ENCODE measurements around the gene PKMYT1. TPM values are rescaled to one million over a fixed set of nuclear protein-coding genes. Genes with fewer than 3 reads are reported as not detected.

PKMYT1 gene
- total RNA-seq, 1 experiment from 2014 or later = 128 TPM

- Histone ChIP-seq H3K4me3 (ENCODE audit: low read depth, low read length, poor library complexity, severe bottlenecking) (no peak overlapping the region), H3K9me3 (ENCODE audit: low read depth, low read length, poor library complexity, severe bottlenecking) (no peaks in the 10 kb centered on the region), H3K4me1 (ENCODE audit: insufficient read depth, low read length, poor library complexity, severe bottlenecking) (no peaks in the 10 kb centered on the region), H3K36me3 (ENCODE audit: insufficient read depth, low read length, poor library complexity, severe bottlenecking) (no peaks in the 10 kb centered on the region), H3K27ac (ENCODE audit: low read depth, low read length, poor library complexity, severe bottlenecking) (no peak overlapping the region), H3K27me3 (replicated peaks; ENCODE audit: insufficient read depth, low read depth, low read length, poor library complexity) (no peaks in the 10 kb centered on the region)
- ChIA-PET CTCF (no interaction called here), POLR2A (ENCODE audit: low non-redundant PET) (no interaction called here)
- no TSS peak for BruUV-seq (replicated peaks)
- DNase-seq (ENCODE audit: low spot score) = no peak
- TF ChIP-seq EZH2 (IDR thresholded peaks at IDR 0.05; ENCODE audit: borderline replicate concordance, low read depth, low read length, poor library complexity, severe bottlenecking) = no peak
- TF ChIP-seq, protein P1, sequence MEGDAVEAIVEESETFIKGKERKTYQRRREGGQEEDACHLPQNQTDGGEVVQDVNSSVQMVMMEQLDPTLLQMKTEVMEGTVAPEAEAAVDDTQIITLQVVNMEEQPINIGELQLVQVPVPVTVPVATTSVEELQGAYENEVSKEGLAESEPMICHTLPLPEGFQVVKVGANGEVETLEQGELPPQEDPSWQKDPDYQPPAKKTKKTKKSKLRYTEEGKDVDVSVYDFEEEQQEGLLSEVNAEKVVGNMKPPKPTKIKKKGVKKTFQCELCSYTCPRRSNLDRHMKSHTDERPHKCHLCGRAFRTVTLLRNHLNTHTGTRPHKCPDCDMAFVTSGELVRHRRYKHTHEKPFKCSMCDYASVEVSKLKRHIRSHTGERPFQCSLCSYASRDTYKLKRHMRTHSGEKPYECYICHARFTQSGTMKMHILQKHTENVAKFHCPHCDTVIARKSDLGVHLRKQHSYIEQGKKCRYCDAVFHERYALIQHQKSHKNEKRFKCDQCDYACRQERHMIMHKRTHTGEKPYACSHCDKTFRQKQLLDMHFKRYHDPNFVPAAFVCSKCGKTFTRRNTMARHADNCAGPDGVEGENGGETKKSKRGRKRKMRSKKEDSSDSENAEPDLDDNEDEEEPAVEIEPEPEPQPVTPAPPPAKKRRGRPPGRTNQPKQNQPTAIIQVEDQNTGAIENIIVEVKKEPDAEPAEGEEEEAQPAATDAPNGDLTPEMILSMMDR (conservative IDR thresholded peaks at IDR 0.05; ENCODE audit: low read depth, low read length) = no peak
- intact Hi-C loops (cut with micrococcal nuclease; ENCODE audit: unreplicated experiment) = no loop called here
Measured at GRCh38 chr16:2990891-2991290, 10.6 kb upstream of the PKMYT1 start.

- H3K4me1 ChIP-seq (ENCODE audit: insufficient read depth, low read length, poor library complexity, severe bottlenecking) = no peaks in the 10 kb centered on the region
- no peaks in the 10 kb centered on the region for H3K27me3 ChIP-seq (replicated peaks; ENCODE audit: insufficient read depth, low read depth, low read length, poor library complexity)
- TF ChIP-seq EZH2 (IDR thresholded peaks at IDR 0.05; ENCODE audit: borderline replicate concordance, low read depth, low read length, poor library complexity, severe bottlenecking) = no peak
- TF ChIP-seq, protein P1 (conservative IDR thresholded peaks at IDR 0.05; ENCODE audit: low read depth, low read length) = no peak
- CTCF ChIA-PET = no interaction called here
- no peak for DNase-seq (ENCODE audit: low spot score)
- no peaks in the 10 kb centered on the region for H3K36me3 ChIP-seq (ENCODE audit: insufficient read depth, low read length, poor library complexity, severe bottlenecking)
- H3K4me3 ChIP-seq (ENCODE audit: low read depth, low read length, poor library complexity, severe bottlenecking) = no peak overlapping the region
- BruUV-seq (replicated peaks) = no TSS peak
- intact Hi-C loops (cut with micrococcal nuclease; ENCODE audit: unreplicated experiment) = no loop called here
- no peaks in the 10 kb centered on the region for H3K9me3 ChIP-seq (ENCODE audit: low read depth, low read length, poor library complexity, severe bottlenecking)
- no peak overlapping the region for H3K27ac ChIP-seq (ENCODE audit: low read depth, low read length, poor library complexity, severe bottlenecking)
- POLR2A ChIA-PET (ENCODE audit: low non-redundant PET) = interaction anchor here (0.6 kb wide), 1 partner anchor 66 kb away, joined by 3 read pairs; no protein-coding TSS in a partner anchor
Measured at GRCh38 chr16:2988590-2989099, 8.4 kb upstream of the PKMYT1 start.

DNA sequence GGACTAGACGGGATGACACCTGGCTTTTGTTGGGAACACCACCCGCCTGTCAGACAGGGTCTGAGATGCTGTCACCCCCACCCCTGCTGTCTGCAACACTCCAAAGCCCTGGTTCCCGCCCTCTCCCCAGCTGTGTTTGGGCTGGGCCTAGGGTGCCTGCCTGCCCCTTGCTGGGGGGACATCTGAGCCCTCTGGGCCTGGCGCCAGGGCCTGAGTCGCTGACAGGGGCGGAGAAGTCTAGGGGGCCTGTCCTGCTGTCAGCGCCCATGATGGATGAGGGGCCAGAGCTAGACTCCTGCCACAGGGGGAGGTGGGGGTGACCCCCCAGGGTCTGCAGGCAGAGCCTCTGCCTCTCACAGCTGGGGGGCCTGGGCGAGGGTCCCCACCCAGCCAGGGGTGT is 7.6 kb upstream of the PKMYT1 start:
- CTCF ChIA-PET = no interaction called here
- POLR2A ChIA-PET (ENCODE audit: low non-redundant PET) = interaction anchor here (0.6 kb wide), 1 partner anchor 65 kb away, joined by 3 read pairs; no protein-coding TSS in a partner anchor
- intact Hi-C loops (cut with micrococcal nuclease; ENCODE audit: unreplicated experiment) = no loop called here

More for the DNA sequence above, 7.6 kb upstream of the PKMYT1 start:
- Histone ChIP-seq H3K4me1 (ENCODE audit: insufficient read depth, low read length, poor library complexity, severe bottlenecking) (no peaks in the 10 kb centered on the region), H3K4me3 (ENCODE audit: low read depth, low read length, poor library complexity, severe bottlenecking) (no peak overlapping the region), H3K36me3 (ENCODE audit: insufficient read depth, low read length, poor library complexity, severe bottlenecking) (no peaks in the 10 kb centered on the region), H3K9me3 (ENCODE audit: low read depth, low read length, poor library complexity, severe bottlenecking) (no peaks in the 10 kb centered on the region), H3K27me3 (replicated peaks; ENCODE audit: insufficient read depth, low read depth, low read length, poor library complexity) (no peaks in the 10 kb centered on the region), H3K27ac (ENCODE audit: low read depth, low read length, poor library complexity, severe bottlenecking) (no peak overlapping the region)
- TF ChIP-seq, protein P1 (conservative IDR thresholded peaks at IDR 0.05; ENCODE audit: low read depth, low read length) = no peak
- TF ChIP-seq EZH2 (IDR thresholded peaks at IDR 0.05; ENCODE audit: borderline replicate concordance, low read depth, low read length, poor library complexity, severe bottlenecking) = no peak
- peak; percentile 41 for DNase-seq (ENCODE audit: low spot score)
- no TSS peak for BruUV-seq (replicated peaks)
